PC-9 (cell line): Measurements from ENCODE around the gene PRKG1. TPM values are rescaled to one million over a fixed set of nuclear protein-coding genes. Genes with fewer than 3 reads are reported as not detected.
"Not testable (repeated sequence)": the region's sequence is repeated elsewhere in the genome, so short reads cannot be mapped to it uniquely, and the experiment has no call there.

Experiments used
- BruUV-seq: library from RNA; stranded (reverse); fragments of 400-500 nt; replicated peaks from 2 replicates; lab custom pipeline; 2021; lab: Mats Ljungman, UMichigan
- CTCF ChIA-PET: fragments of 300-600 bp; sonication (Branson Sonifier 250); formaldehyde crosslinking; loops from one replicate; lab custom pipeline; 2022; ENCODE audit warnings: antibody characterized with exemption; lab: Charles Lee
- POLR2A ChIA-PET: fragments of 300-600 bp; sonication (Branson Sonifier 250); formaldehyde crosslinking; loops from one replicate; lab custom pipeline; 2022; ENCODE audit warnings: antibody characterized with exemption; ENCODE audit not compliant: unreplicated experiment; lab: Charles Lee
- DNase-seq, 2 experiments: peaks; one replicate each; pipeline versions ENCODE4 v3.0.0 to v3.0.0-alpha.2; 2015 to 2022; ENCODE audit warnings: mixed read lengths in 1 of 2
- H2AFZ ChIP-seq: fragments of 200-600 bp; sonication (generic); 2 replicates; pipeline ENCODE4 v1.8.1; 2017; ENCODE audit warnings: antibody characterized with exemption
- H3F3A ChIP-seq: fragments of 200-600 bp; sonication (generic); 2 replicates; pipeline ENCODE4 v1.8.1; 2017; ENCODE audit warnings: antibody characterized with exemption, mild to moderate bottlenecking, low read depth; ENCODE audit not compliant: insufficient read depth
- H3K27ac ChIP-seq: fragments of 200-600 bp; sonication (generic); 2 replicates; pipeline ENCODE4 v1.6.1; 2016; ENCODE audit warnings: mixed run types
- H3K27me3 ChIP-seq: fragments of 200-600 bp; sonication (generic); 2 replicates; pipeline ENCODE4 v1.6.1; 2016; ENCODE audit warnings: low read depth, mixed run types; ENCODE audit not compliant: insufficient read depth
- H3K36me3 ChIP-seq: fragments of 200-600 bp; sonication (generic); 2 replicates; pipeline ENCODE4 v1.6.1; 2016; ENCODE audit warnings: low read depth, mixed run types
- H3K4me1 ChIP-seq: fragments of 200-600 bp; sonication (generic); replicated peaks from 2 replicates; pipeline ENCODE4 v1.6.1; 2016; ENCODE audit warnings: mixed run types; ENCODE audit not compliant: insufficient read depth
- H3K4me2 ChIP-seq: fragments of 200-600 bp; sonication (generic); 2 replicates; pipeline ENCODE4 v1.6.1; 2017; ENCODE audit warnings: mixed run types
- H3K4me3 ChIP-seq: fragments of 200-600 bp; sonication (generic); 2 replicates; pipeline ENCODE4 v1.6.1; 2016; ENCODE audit warnings: mixed run types
- H3K79me2 ChIP-seq: fragments of 200-600 bp; sonication (generic); 2 replicates; pipeline ENCODE4 v1.6.1; 2017; ENCODE audit warnings: low read depth, mixed run types
- H3K9me2 ChIP-seq: fragments of 200-600 bp; sonication (generic); 2 replicates; pipeline ENCODE4 v1.8.1; 2017; ENCODE audit warnings: mild to moderate bottlenecking; ENCODE audit not compliant: insufficient read depth
- H3K9me3 ChIP-seq: fragments of 200-600 bp; sonication (generic); 2 replicates; pipeline ENCODE4 v1.8.1; 2016; ENCODE audit warnings: low read depth; ENCODE audit not compliant: insufficient read depth
- H4K20me1 ChIP-seq: fragments of 200-600 bp; sonication (generic); 2 replicates; pipeline ENCODE4 v1.8.1; 2017; ENCODE audit not compliant: insufficient read depth
- CTCF ChIP-seq: fragments of 200-600 bp; sonication (generic); conservative IDR thresholded peaks from 2 replicates; pipeline ENCODE4 v1.6.1; 2017; ENCODE audit warnings: mixed run types, antibody characterized with exemption, mild to moderate bottlenecking, moderate library complexity
- EZH2 ChIP-seq: fragments of 200-600 bp; sonication (generic); IDR thresholded peaks from 2 replicates; pipeline ENCODE4 v1.8.0; 2017; ENCODE audit warnings: antibody characterized with exemption, low read depth
- intact Hi-C: fragments of 100-400 bp; cut with micrococcal nuclease; formaldehyde crosslinking; loops from one replicate; pipeline ENCODE4 v1.10.0; 2022; ENCODE audit not compliant: unreplicated experiment
- total RNA-seq: library from RNA; stranded (reverse); gene quantifications from 2 replicates; pipeline ENCODE4 v1.2.3, GENCODE V29; 2021

The PRKG1 gene
- total RNA-seq, 1 experiment from 2014 or later: 0.70 TPM

GRCh38 chr10:51204066-51204465, 129.8 kb downstream of the PRKG1 start:
- no peak for TF ChIP-seq EZH2
- no peak for TF ChIP-seq CTCF
- Histone ChIP-seq H4K20me1 (no peaks in the 10 kb centered on the region), H2AFZ (no peak overlapping the region), H3K4me1 (no peaks in the 10 kb centered on the region), H3K9me3 (no peaks in the 10 kb centered on the region), H3K4me3 (no peak overlapping the region), H3K27ac (no peak overlapping the region), H3F3A (no peaks in the 10 kb centered on the region), H3K36me3 (no peaks in the 10 kb centered on the region), H3K27me3 (peaks cover 4% of the 10 kb centered on the region; the same call in 1 of the 2 replicates), H3K9me2 (peaks cover 4% of the 10 kb centered on the region; the same call in 1 of the 2 replicates), H3K4me2 (no peak overlapping the region), H3K79me2 (no peaks in the 10 kb centered on the region)
- intact Hi-C loops: no loop called here
- BruUV-seq: no TSS peak
- POLR2A ChIA-PET: no interaction called here
- CTCF ChIA-PET: no interaction called here
- DNase-seq: no peak

- Histone ChIP-seq H3K4me1 (no peaks in the 10 kb centered on the region), H3F3A (no peaks in the 10 kb centered on the region), H3K9me2 (peaks cover 4% of the 10 kb centered on the region; the same call in 1 of the 2 replicates), H3K27me3 (peaks cover 2% of the 10 kb centered on the region; the same call in 1 of the 2 replicates), H3K4me2 (no peak overlapping the region), H4K20me1 (no peaks in the 10 kb centered on the region), H2AFZ (no peak overlapping the region), H3K9me3 (no peaks in the 10 kb centered on the region), H3K36me3 (no peaks in the 10 kb centered on the region), H3K4me3 (no peak overlapping the region), H3K79me2 (no peaks in the 10 kb centered on the region), H3K27ac (no peak overlapping the region)
- ChIA-PET CTCF (no interaction called here), POLR2A (no interaction called here)
- BruUV-seq: no TSS peak
- intact Hi-C loops: no loop called here
- TF ChIP-seq EZH2 (no peak), CTCF (no peak)
- DNase-seq: no peak
Measured at GRCh38 chr10:51204701-51205100, 130.4 kb downstream of the PRKG1 start.

- no peaks in the 10 kb centered on the region for H3K27me3 ChIP-seq
- no peak overlapping the region for H3K27ac ChIP-seq
- H3K36me3 ChIP-seq: no peaks in the 10 kb centered on the region
- no TSS peak for BruUV-seq
- peaks cover 4% of the 10 kb centered on the region; the same call in 1 of the 2 replicates for H3K9me2 ChIP-seq
- no peaks in the 10 kb centered on the region for H4K20me1 ChIP-seq
- H3K9me3 ChIP-seq: no peaks in the 10 kb centered on the region
- no peak overlapping the region for H2AFZ ChIP-seq
- DNase-seq: no peak
- intact Hi-C loops: no loop called here
- no peak overlapping the region for H3K4me2 ChIP-seq
- TF ChIP-seq CTCF (no peak), EZH2 (no peak)
- H3K79me2 ChIP-seq: no peaks in the 10 kb centered on the region
- CTCF ChIA-PET: no interaction called here
- H3K4me3 ChIP-seq: no peak overlapping the region
- no peaks in the 10 kb centered on the region for H3K4me1 ChIP-seq
- POLR2A ChIA-PET: no interaction called here
- no peaks in the 10 kb centered on the region for H3F3A ChIP-seq
Measured at GRCh38 chr10:51206500-51206899, 132.2 kb downstream of the PRKG1 start.

GRCh38 chr10:51212937-51213336, 138.7 kb downstream of the PRKG1 start:
- H3K9me3 ChIP-seq, H3K4me1 ChIP-seq, H3K79me2 ChIP-seq, CTCF ChIA-PET, H3K27me3 ChIP-seq, DNase-seq, POLR2A ChIA-PET, H3K36me3 ChIP-seq, H3K9me2 ChIP-seq, H3F3A ChIP-seq, H3K4me2 ChIP-seq, H3K27ac ChIP-seq, H3K4me3 ChIP-seq, BruUV-seq, H4K20me1 ChIP-seq, H2AFZ ChIP-seq, intact Hi-C loops: not testable (repeated sequence)
